Measurements from ENCODE around the gene TNFRSF11A.

TNFRSF11A gene

DNA sequence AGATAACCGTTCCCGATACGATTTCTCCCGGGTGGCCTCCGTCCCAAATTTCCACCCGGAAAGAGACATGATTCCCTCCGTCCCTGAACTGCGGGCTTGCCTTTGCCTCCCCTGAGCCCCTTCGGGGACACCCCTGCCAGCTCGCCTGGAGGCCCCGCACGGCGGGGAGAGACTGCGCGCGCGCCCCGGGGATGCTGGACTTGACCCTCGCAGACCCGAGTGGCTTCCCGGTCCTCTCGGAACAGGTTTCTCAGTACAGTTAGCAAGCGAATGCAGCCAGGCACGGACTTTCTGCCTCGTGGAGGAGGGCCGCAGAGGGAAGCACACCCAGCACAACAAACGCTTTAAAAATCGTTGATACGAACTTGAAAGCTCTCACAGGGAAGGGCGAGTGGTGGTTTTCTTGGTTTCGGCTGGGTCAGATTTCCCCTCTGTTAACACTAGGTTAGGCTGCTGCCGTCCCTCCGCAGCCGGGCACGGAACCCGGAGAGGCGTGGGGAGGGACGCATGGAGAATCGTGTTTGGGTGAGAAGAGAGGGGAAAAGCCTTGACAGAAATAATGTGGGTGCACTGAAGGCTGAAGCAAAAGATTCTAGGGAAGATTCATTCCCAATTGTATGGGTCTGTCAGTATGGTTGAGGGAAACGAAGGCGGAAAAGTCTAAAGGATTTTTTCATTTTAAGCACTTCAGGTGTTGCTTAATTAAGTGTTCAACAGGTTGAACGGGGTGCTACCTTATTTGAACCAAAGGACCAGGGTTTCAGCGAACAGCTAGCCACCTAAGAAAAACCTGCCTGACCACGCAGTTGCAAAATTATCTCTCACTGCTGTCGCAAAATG is 916 bp downstream of the TNFRSF11A start:
- no peak overlapping the region for H3K4ac ChIP-seq (ENCODE audit: low read depth, low read length)
- no peak overlapping the region for H2BK5ac ChIP-seq (ENCODE audit: low read depth, low read length, poor library complexity)
- no peak overlapping the region for H3K9ac ChIP-seq (ENCODE audit: low read length)
- no peak overlapping the region for H3K14ac ChIP-seq (ENCODE audit: low read length)
- peak; percentile 49 to 76 for DNase-seq
- no CpG with 5 or more reads among the region's 45 CpGs for WGBS (ENCODE audit: extremely low coverage, insufficient coverage, insufficient read length)
- H3K18ac ChIP-seq (ENCODE audit: low read length) = no peak overlapping the region
- peaks cover 5% of the 10 kb centered on the region for H3K9me3 ChIP-seq (ENCODE audit: insufficient read depth, low read depth, low read length)
- H4K12ac ChIP-seq (ENCODE audit: low read depth, low read length) = no peak overlapping the region
- peaks cover 7 to 12% of the 10 kb centered on the region in 2 experiments for H3K4me1 ChIP-seq (ENCODE audit: control insufficient read depth in 1 of 2, insufficient read depth in 2 of 2, low read length in 2 of 2)
- H2AK5ac ChIP-seq (ENCODE audit: low read length) = no peak overlapping the region
- no peaks in the 10 kb centered on the region for H3K79me1 ChIP-seq (ENCODE audit: low read length)
- peak overlapping the region; percentile 97 for H3K4me2 ChIP-seq (ENCODE audit: low read length)
- no peaks in the 10 kb centered on the region for H3K36me3 ChIP-seq (ENCODE audit: control insufficient read depth in 1 of 2, insufficient read depth in 2 of 2, low read length in 2 of 2)
- H3K4me3 ChIP-seq (ENCODE audit: low read depth, low read length) = peak overlapping the region; percentile 50
- no peak overlapping the region for H2BK120ac ChIP-seq (ENCODE audit: insufficient read depth, low read length, poor library complexity)
- no peak overlapping the region for H4K8ac ChIP-seq (ENCODE audit: low read depth, low read length)
- no peaks in the 10 kb centered on the region for H3K79me2 ChIP-seq (ENCODE audit: control insufficient read depth, insufficient read depth, low read length, poor library complexity)
- no peak overlapping the region for H2BK12ac ChIP-seq (ENCODE audit: low read length)
- no peak overlapping the region for H3K23ac ChIP-seq (ENCODE audit: low read length)
- H4K91ac ChIP-seq (ENCODE audit: low read depth, low read length) = no peak overlapping the region
- peak overlapping the region; percentile 8 for H2AFZ ChIP-seq (ENCODE audit: insufficient read depth, low read length, poor library complexity)
- peaks cover 33% of the 10 kb centered on the region for H3K27me3 ChIP-seq (ENCODE audit: insufficient read depth, low read length)
- no peak overlapping the region for H3K27ac ChIP-seq (ENCODE audit: low read depth, low read length)

DNA sequence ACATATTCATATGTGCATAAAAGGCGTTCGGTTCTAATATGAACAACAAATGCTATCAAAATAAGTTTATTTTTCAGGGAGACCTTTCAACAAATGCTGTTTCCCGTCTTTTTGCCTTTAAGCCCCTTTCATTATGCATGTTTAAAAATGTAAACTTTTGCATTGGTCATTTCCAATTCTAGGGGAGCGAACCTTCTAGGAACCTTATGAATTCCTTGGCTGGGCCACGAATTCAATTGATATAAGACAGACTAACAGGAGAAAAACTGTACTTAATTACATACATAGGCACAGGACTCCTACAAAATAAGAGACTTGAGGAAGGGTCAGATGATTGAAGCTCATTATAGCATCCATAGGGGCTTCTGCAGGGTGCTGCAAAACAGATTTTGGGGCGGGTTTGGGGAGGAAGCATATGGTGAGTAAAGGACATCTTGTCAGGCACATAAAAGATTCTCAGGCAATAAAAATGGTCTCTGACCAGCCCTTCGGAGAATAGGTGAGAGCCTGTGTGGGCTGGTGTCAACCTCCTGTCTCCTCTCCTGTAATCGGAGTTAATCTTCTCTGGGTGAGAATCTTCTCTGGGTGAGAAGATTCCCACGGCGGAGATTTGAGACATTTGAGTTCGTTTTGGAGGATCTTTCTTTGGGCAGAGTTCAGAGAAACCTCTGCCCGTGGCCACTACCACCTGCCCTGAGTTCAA is 1.7 kb downstream of the TNFRSF11A start:
- H2BK120ac ChIP-seq (ENCODE audit: insufficient read depth, low read length, poor library complexity) = no peak overlapping the region
- no peak overlapping the region for H3K18ac ChIP-seq (ENCODE audit: low read length)
- H2AK5ac ChIP-seq (ENCODE audit: low read length) = no peak overlapping the region
- H4K8ac ChIP-seq (ENCODE audit: low read depth, low read length) = no peak overlapping the region
- no peak overlapping the region for H3K23ac ChIP-seq (ENCODE audit: low read length)
- no peak for DNase-seq
- peaks cover 33% of the 10 kb centered on the region for H3K27me3 ChIP-seq (ENCODE audit: insufficient read depth, low read length)
- H4K91ac ChIP-seq (ENCODE audit: low read depth, low read length) = no peak overlapping the region
- peaks cover 5% of the 10 kb centered on the region for H3K9me3 ChIP-seq (ENCODE audit: insufficient read depth, low read depth, low read length)
- WGBS (ENCODE audit: extremely low coverage, insufficient coverage, insufficient read length) = no CpG with 5 or more reads among the region's 12 CpGs
- peaks cover 7 to 12% of the 10 kb centered on the region in 2 experiments for H3K4me1 ChIP-seq (ENCODE audit: control insufficient read depth in 1 of 2, insufficient read depth in 2 of 2, low read length in 2 of 2)
- no peak overlapping the region for H3K27ac ChIP-seq (ENCODE audit: low read depth, low read length)
- H3K4ac ChIP-seq (ENCODE audit: low read depth, low read length) = no peak overlapping the region
- no peak overlapping the region for H2AFZ ChIP-seq (ENCODE audit: insufficient read depth, low read length, poor library complexity)
- no peak overlapping the region for H3K9ac ChIP-seq (ENCODE audit: low read length)
- no peaks in the 10 kb centered on the region for H3K79me1 ChIP-seq (ENCODE audit: low read length)
- no peak overlapping the region for H3K4me2 ChIP-seq (ENCODE audit: low read length)
- no peak overlapping the region for H2BK5ac ChIP-seq (ENCODE audit: low read depth, low read length, poor library complexity)
- no peak overlapping the region for H2BK12ac ChIP-seq (ENCODE audit: low read length)
- H3K4me3 ChIP-seq (ENCODE audit: low read depth, low read length) = no peak overlapping the region
- no peaks in the 10 kb centered on the region for H3K36me3 ChIP-seq (ENCODE audit: control insufficient read depth in 1 of 2, insufficient read depth in 2 of 2, low read length in 2 of 2)
- no peaks in the 10 kb centered on the region for H3K79me2 ChIP-seq (ENCODE audit: control insufficient read depth, insufficient read depth, low read length, poor library complexity)
- no peak overlapping the region for H3K14ac ChIP-seq (ENCODE audit: low read length)
- H4K12ac ChIP-seq (ENCODE audit: low read depth, low read length) = no peak overlapping the region

DNA sequence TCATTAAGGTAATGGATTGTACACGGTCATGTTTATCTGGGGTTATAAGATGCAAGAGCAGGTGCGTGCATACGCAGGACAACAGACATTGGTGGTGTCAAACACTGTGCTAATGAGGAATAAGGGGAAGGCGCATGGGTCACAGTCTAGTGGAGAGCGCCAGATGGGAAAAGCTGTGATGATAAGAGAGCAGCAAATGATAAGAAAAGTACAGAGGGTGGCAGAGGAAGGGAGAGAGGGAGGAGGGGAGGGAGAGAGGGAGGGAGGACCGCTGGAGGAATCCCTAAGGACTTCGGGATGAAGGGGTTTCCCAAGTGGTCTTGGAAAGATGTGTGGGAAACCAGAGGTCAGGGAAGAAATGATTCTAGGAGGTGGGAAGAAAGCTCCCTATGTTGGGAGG is 2.9 kb downstream of the TNFRSF11A start:
- no peak overlapping the region for H3K9ac ChIP-seq (ENCODE audit: low read length)
- H3K4me3 ChIP-seq (ENCODE audit: low read depth, low read length) = no peak overlapping the region

DNA sequence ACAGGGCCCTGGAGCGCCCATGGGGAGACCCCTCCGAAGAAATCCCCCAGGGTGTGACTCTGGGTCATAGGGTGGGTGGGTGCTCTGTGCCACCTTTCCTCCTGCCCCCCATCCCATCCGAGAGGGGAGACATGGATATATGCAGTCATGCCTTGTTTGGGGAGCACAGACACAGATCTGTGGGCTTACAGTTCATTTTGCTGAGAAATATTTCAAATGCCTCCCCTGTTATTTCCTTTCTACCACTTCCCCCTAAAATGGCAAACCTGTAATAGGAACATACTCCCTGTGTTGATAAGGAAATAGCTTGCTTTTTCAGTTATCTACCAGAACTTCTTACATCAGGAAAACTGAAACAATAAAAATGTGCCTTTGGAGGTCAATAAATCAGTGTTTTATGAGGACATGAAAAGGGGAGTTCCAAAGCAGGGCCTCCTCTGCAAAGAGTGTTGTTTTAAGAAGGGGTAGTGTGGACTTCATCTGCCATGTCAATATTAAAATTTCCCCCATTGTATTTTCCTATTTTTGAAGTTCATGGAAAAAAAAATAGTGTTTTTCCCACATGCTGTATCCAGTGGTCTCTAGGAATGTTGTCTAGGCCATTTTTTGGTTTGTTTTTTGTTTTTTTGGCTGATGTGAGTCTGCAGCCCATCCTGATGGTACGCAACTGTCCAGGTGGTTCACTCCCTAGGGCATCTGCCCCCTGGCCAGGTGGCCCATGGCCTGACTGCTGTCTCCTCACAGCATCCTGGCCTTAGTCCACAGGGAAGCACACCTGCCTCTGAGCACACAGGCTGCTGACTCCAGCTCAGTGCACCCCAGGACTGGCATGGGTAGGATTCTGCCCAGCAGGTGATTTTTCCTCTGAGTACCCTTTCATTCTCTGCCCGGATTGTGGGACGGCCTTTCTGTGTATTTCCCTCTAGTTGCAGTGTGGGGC is 3.7 kb downstream of the TNFRSF11A start:
- H4K91ac ChIP-seq (ENCODE audit: low read depth, low read length) = no peak overlapping the region
- no peak overlapping the region for H3K4me3 ChIP-seq (ENCODE audit: low read depth, low read length)
- DNase-seq = no peak
- no peak overlapping the region for H2AFZ ChIP-seq (ENCODE audit: insufficient read depth, low read length, poor library complexity)
- no peak overlapping the region for H2AK5ac ChIP-seq (ENCODE audit: low read length)
- no peak overlapping the region for H2BK5ac ChIP-seq (ENCODE audit: low read depth, low read length, poor library complexity)
- H3K4me2 ChIP-seq (ENCODE audit: low read length) = no peak overlapping the region
- H4K12ac ChIP-seq (ENCODE audit: low read depth, low read length) = no peak overlapping the region
- no peak overlapping the region for H3K14ac ChIP-seq (ENCODE audit: low read length)
- H3K18ac ChIP-seq (ENCODE audit: low read length) = no peak overlapping the region
- peaks cover 29% of the 10 kb centered on the region for H3K27me3 ChIP-seq (ENCODE audit: insufficient read depth, low read length)
- no peaks in the 10 kb centered on the region for H3K79me1 ChIP-seq (ENCODE audit: low read length)
- no peak overlapping the region for H2BK12ac ChIP-seq (ENCODE audit: low read length)
- H3K4me1 ChIP-seq (ENCODE audit: control insufficient read depth in 1 of 2, insufficient read depth in 2 of 2, low read length in 2 of 2) = peaks cover 7 to 12% of the 10 kb centered on the region in 2 experiments
- H3K27ac ChIP-seq (ENCODE audit: low read depth, low read length) = no peak overlapping the region
- peaks cover 5% of the 10 kb centered on the region for H3K9me3 ChIP-seq (ENCODE audit: insufficient read depth, low read depth, low read length)
- no peak overlapping the region for H2BK120ac ChIP-seq (ENCODE audit: insufficient read depth, low read length, poor library complexity)
- no CpG with 5 or more reads among the region's 6 CpGs for WGBS (ENCODE audit: extremely low coverage, insufficient coverage, insufficient read length)
- no peaks in the 10 kb centered on the region for H3K36me3 ChIP-seq (ENCODE audit: control insufficient read depth in 1 of 2, insufficient read depth in 2 of 2, low read length in 2 of 2)
- H3K9ac ChIP-seq (ENCODE audit: low read length) = no peak overlapping the region
- no peak overlapping the region for H3K4ac ChIP-seq (ENCODE audit: low read depth, low read length)
- H3K23ac ChIP-seq (ENCODE audit: low read length) = no peak overlapping the region
- no peaks in the 10 kb centered on the region for H3K79me2 ChIP-seq (ENCODE audit: control insufficient read depth, insufficient read depth, low read length, poor library complexity)
- no peak overlapping the region for H4K8ac ChIP-seq (ENCODE audit: low read depth, low read length)

More for the DNA sequence above, 2.9 kb downstream of the TNFRSF11A start:
- no peak overlapping the region for H3K23ac ChIP-seq (ENCODE audit: low read length)
- no peak overlapping the region for H2BK12ac ChIP-seq (ENCODE audit: low read length)
- H3K4ac ChIP-seq (ENCODE audit: low read depth, low read length) = no peak overlapping the region
- H3K36me3 ChIP-seq (ENCODE audit: control insufficient read depth in 1 of 2, insufficient read depth in 2 of 2, low read length in 2 of 2) = no peaks in the 10 kb centered on the region
- H3K9me3 ChIP-seq (ENCODE audit: insufficient read depth, low read depth, low read length) = peaks cover 5% of the 10 kb centered on the region
- no peak overlapping the region for H2AK5ac ChIP-seq (ENCODE audit: low read length)
- no peak for DNase-seq
- H3K4me2 ChIP-seq (ENCODE audit: low read length) = no peak overlapping the region
- no peak overlapping the region for H3K27ac ChIP-seq (ENCODE audit: low read depth, low read length)
- H3K14ac ChIP-seq (ENCODE audit: low read length) = no peak overlapping the region
- H3K4me1 ChIP-seq (ENCODE audit: control insufficient read depth in 1 of 2, insufficient read depth in 2 of 2, low read length in 2 of 2) = peaks cover 7 to 12% of the 10 kb centered on the region in 2 experiments
- no peak overlapping the region for H4K8ac ChIP-seq (ENCODE audit: low read depth, low read length)
- H2AFZ ChIP-seq (ENCODE audit: insufficient read depth, low read length, poor library complexity) = no peak overlapping the region
- no peak overlapping the region for H3K18ac ChIP-seq (ENCODE audit: low read length)
- H3K27me3 ChIP-seq (ENCODE audit: insufficient read depth, low read length) = peaks cover 33% of the 10 kb centered on the region
- no peak overlapping the region for H4K12ac ChIP-seq (ENCODE audit: low read depth, low read length)
- no peaks in the 10 kb centered on the region for H3K79me2 ChIP-seq (ENCODE audit: control insufficient read depth, insufficient read depth, low read length, poor library complexity)
- H4K91ac ChIP-seq (ENCODE audit: low read depth, low read length) = no peak overlapping the region
- no peak overlapping the region for H2BK120ac ChIP-seq (ENCODE audit: insufficient read depth, low read length, poor library complexity)
- no peak overlapping the region for H2BK5ac ChIP-seq (ENCODE audit: low read depth, low read length, poor library complexity)
- no CpG with 5 or more reads among the region's 7 CpGs for WGBS (ENCODE audit: extremely low coverage, insufficient coverage, insufficient read length)
- H3K79me1 ChIP-seq (ENCODE audit: low read length) = no peaks in the 10 kb centered on the region

Measured in trophoblast cell (in vitro differentiated cells and primary cell).